WTC11 (cell line): ENCODE results near the gene TACR1. TPM values are rescaled to one million over a fixed set of nuclear protein-coding genes. Genes with fewer than 3 reads are reported as not detected.
"Not testable (repeated sequence)": the region's sequence is repeated elsewhere in the genome, so short reads cannot be mapped to it uniquely, and the experiment has no call there.

Experiments
- ATAC-seq: fragments of 200-7000 bp; cut with Tn5 transposase; 2 replicates; pipeline ENCODE4 v1.10.0; 2021; ENCODE audit warnings: mild to moderate bottlenecking, moderate library complexity
- CTCF ChIA-PET: fragments of 300-600 bp; sonication (Branson Sonifier 250); formaldehyde crosslinking; loops from one replicate; lab custom pipeline; 2021; ENCODE audit warnings: antibody characterized with exemption; lab: Charles Lee
- POLR2A ChIA-PET: fragments of 350-600 bp; sonication (Branson Sonifier 250); formaldehyde crosslinking; loops from one replicate; lab custom pipeline; 2021; ENCODE audit warnings: antibody characterized with exemption; lab: Charles Lee
- DNase-seq: peaks from one replicate; pipeline ENCODE4 v3.0.0; 2021; ENCODE audit warnings: low spot score
- H3K27ac Mint-ChIP-seq: 2 replicates; pipeline ENCODE4 v1.8.0; 2021; ENCODE audit warnings: mixed read lengths
- H3K27me3 Mint-ChIP-seq: 2 replicates; pipeline ENCODE4 v1.8.0; 2021; ENCODE audit warnings: low read depth, mild to moderate bottlenecking, moderate library complexity, mixed read lengths
- H3K36me3 Mint-ChIP-seq: 2 replicates; pipeline ENCODE4 v1.8.0; 2021; ENCODE audit warnings: mixed read lengths
- H3K4me1 Mint-ChIP-seq: 2 replicates; pipeline ENCODE4 v1.8.0; 2022; ENCODE audit warnings: mixed read lengths
- H3K4me3 Mint-ChIP-seq: 2 replicates; pipeline ENCODE4 v1.8.0; 2021; ENCODE audit warnings: mild to moderate bottlenecking, moderate library complexity, mixed read lengths
- H3K9me3 Mint-ChIP-seq: 2 replicates; pipeline ENCODE4 v1.8.0; 2021; ENCODE audit warnings: mixed read lengths
- ATF1 ChIP-seq: sonication (generic); formaldehyde crosslinking; IDR thresholded peaks from 2 replicates; pipeline ENCODE4 v1.8.1; 2023; ENCODE audit warnings: mild to moderate bottlenecking, moderate library complexity, missing genetic modification reagents
- ELF4 ChIP-seq: sonication (generic); formaldehyde crosslinking; IDR thresholded peaks from 2 replicates; pipeline ENCODE4 v1.8.1; 2022; ENCODE audit warnings: low read depth, mild to moderate bottlenecking, moderate library complexity, missing genetic modification reagents
- ESRRA ChIP-seq: sonication (generic); formaldehyde crosslinking; IDR thresholded peaks from 2 replicates; pipeline ENCODE4 v1.8.1; 2022; ENCODE audit warnings: mild to moderate bottlenecking, missing genetic modification reagents, borderline replicate concordance
- ETV6 ChIP-seq: sonication (generic); formaldehyde crosslinking; IDR thresholded peaks from 2 replicates; pipeline ENCODE4 v1.8.1; 2022; ENCODE audit warnings: mild to moderate bottlenecking, missing genetic modification reagents
- KAT7 ChIP-seq: sonication (generic); formaldehyde crosslinking; IDR thresholded peaks from 2 replicates; pipeline ENCODE4 v1.8.1; 2023; ENCODE audit warnings: missing genetic modification reagents, mild to moderate bottlenecking, borderline replicate concordance
- MXD4 ChIP-seq: fragments of 250-450 bp; sonication (Bioruptor Pico); IDR thresholded peaks from 2 replicates; pipeline ENCODE4 v1.8.0; 2021; ENCODE audit warnings: mild to moderate bottlenecking, moderate library complexity, borderline replicate concordance
- NFYB ChIP-seq: sonication (generic); formaldehyde crosslinking; conservative IDR thresholded peaks from 2 replicates; pipeline ENCODE4 v1.8.0; 2022; ENCODE audit warnings: low read depth, missing genetic modification reagents
- NR1H2 ChIP-seq: sonication (generic); formaldehyde crosslinking; IDR thresholded peaks from 2 replicates; pipeline ENCODE4 v1.9.0; 2021; ENCODE audit warnings: mild to moderate bottlenecking, moderate library complexity, missing genetic modification reagents
- NR3C1 ChIP-seq: sonication (generic); formaldehyde crosslinking; conservative IDR thresholded peaks from 2 replicates; pipeline ENCODE4 v1.8.1; 2023; ENCODE audit warnings: low read depth, mild to moderate bottlenecking, missing genetic modification reagents
- PRRX2 ChIP-seq: fragments of 250-450 bp; sonication (Bioruptor Pico); IDR thresholded peaks from 2 replicates; pipeline ENCODE4 v1.8.0; 2021; ENCODE audit warnings: mild to moderate bottlenecking
- RORB ChIP-seq: fragments of 250-450 bp; sonication (Bioruptor Pico); IDR thresholded peaks from 2 replicates; pipeline ENCODE4 v1.9.0; 2021; ENCODE audit warnings: mild to moderate bottlenecking
- SP1 ChIP-seq: sonication (generic); formaldehyde crosslinking; conservative IDR thresholded peaks from 2 replicates; pipeline ENCODE4 v1.8.1; 2022; ENCODE audit warnings: missing genetic modification reagents
- TP53 ChIP-seq: sonication (generic); formaldehyde crosslinking; IDR thresholded peaks from 2 replicates; pipeline ENCODE4 v1.8.1; 2023; ENCODE audit warnings: mild to moderate bottlenecking, missing genetic modification reagents
- ZNF138 ChIP-seq: sonication (generic); formaldehyde crosslinking; conservative IDR thresholded peaks from 2 replicates; pipeline ENCODE4 v1.8.1; 2022; ENCODE audit warnings: mild to moderate bottlenecking, moderate library complexity, missing genetic modification reagents
- ZNF317 ChIP-seq: sonication (generic); formaldehyde crosslinking; IDR thresholded peaks from 2 replicates; pipeline ENCODE4 v1.8.1; 2023; ENCODE audit warnings: low read depth, mild to moderate bottlenecking, moderate library complexity, missing genetic modification reagents, borderline replicate concordance
- total RNA-seq: library from RNA; stranded (reverse); gene quantifications from 3 replicates; pipeline ENCODE4 v1.2.3, GENCODE V29; 2021
- TF ChIP-seq, protein P1 (sequence below): sonication (generic); formaldehyde crosslinking; IDR thresholded peaks from 2 replicates; pipeline ENCODE4 v1.8.0; 2022; ENCODE audit warnings: mild to moderate bottlenecking, missing genetic modification reagents
- TF ChIP-seq, protein P2 (sequence below): fragments of 250-450 bp; sonication (Bioruptor Pico); conservative IDR thresholded peaks from 2 replicates; pipeline ENCODE4 v1.9.0; 2021; ENCODE audit warnings: mild to moderate bottlenecking
- TF ChIP-seq, protein P3 (sequence below): fragments of 250-450 bp; sonication (Bioruptor Pico); IDR thresholded peaks from 2 replicates; pipeline ENCODE4 v1.8.0; 2021; ENCODE audit warnings: mild to moderate bottlenecking
- TF ChIP-seq, protein P4 (sequence below): sonication (generic); formaldehyde crosslinking; IDR thresholded peaks from 2 replicates; pipeline ENCODE4 v1.8.0; 2023; ENCODE audit warnings: missing genetic modification reagents, mild to moderate bottlenecking, borderline replicate concordance
- TF ChIP-seq, protein P5 (sequence below): sonication (generic); formaldehyde crosslinking; IDR thresholded peaks from 2 replicates; pipeline ENCODE4 v1.8.1; 2023; ENCODE audit warnings: mild to moderate bottlenecking, missing genetic modification reagents, moderate library complexity
- TF ChIP-seq, protein P6 (sequence below): sonication (generic); formaldehyde crosslinking; IDR thresholded peaks from 2 replicates; pipeline ENCODE4 v1.8.1; 2022; ENCODE audit warnings: mild to moderate bottlenecking, moderate library complexity, missing genetic modification reagents

Gene TACR1
- total RNA-seq, 1 experiment from 2014 or later = 0.13 TPM

DNA sequence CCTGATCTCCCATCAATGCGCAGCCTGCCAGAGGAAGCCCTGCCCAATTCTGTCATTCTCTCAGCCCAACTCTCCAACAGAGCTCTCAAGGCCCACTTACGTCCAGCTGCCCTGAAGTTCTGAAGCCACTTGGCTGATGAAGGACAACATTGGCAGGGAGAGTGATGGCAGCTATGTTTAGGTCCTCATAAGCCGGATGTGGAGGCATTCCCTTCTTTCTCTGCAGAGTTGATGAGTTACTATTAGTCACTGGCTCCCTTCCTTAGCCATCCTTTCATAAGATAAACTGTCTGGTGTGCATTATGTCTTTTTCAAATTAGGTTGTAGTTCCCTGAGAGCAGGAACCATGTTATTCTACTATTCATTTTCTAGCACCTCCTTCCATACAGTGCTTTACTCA, 22.5 kb upstream of the TACR1 start (continued):
- TF ChIP-seq, protein P1, sequence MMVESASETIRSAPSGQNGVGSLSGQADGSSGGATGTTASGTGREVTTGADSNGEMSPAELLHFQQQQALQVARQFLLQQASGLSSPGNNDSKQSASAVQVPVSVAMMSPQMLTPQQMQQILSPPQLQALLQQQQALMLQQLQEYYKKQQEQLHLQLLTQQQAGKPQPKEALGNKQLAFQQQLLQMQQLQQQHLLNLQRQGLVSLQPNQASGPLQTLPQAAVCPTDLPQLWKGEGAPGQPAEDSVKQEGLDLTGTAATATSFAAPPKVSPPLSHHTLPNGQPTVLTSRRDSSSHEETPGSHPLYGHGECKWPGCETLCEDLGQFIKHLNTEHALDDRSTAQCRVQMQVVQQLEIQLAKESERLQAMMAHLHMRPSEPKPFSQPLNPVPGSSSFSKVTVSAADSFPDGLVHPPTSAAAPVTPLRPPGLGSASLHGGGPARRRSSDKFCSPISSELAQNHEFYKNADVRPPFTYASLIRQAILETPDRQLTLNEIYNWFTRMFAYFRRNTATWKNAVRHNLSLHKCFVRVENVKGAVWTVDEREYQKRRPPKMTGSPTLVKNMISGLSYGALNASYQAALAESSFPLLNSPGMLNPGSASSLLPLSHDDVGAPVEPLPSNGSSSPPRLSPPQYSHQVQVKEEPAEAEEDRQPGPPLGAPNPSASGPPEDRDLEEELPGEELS = no peak
- TF ChIP-seq, protein P2, sequence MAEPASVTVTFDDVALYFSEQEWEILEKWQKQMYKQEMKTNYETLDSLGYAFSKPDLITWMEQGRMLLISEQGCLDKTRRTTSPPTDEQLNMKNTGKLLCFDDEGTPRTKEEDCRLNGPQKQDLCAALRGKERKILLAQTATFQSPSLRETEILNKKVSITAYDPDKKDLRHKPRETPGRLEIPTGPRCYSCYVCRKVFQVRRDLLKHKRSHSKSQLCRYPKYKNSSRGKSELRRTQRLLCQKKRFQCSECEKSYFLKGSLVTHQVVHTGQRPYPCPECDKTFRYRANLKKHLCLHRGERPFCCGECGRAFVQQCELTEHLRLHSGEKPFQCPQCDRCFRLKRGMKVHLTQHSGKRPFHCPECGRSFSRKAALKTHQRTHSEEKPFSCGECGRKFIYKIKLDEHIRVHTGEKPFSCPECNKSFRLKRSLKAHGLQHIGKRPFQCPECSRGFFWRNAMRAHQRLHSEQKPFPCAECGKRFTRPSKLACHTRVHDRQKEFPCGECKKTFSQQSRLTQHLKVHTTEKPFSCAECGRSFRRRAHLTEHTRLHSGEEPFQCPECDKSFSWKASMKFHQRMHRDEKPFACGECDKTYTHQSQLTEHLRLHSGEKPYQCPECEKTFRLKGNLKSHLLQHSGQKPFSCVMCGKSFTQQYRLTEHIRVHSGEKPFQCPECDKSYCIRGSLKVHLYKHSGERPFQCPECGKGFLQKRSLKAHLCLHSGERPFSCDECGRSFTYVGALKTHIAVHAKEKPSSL = no peak
- no peak for TF ChIP-seq ELF4 (CRISPR knock-in tag)
- TF ChIP-seq, protein P3, sequence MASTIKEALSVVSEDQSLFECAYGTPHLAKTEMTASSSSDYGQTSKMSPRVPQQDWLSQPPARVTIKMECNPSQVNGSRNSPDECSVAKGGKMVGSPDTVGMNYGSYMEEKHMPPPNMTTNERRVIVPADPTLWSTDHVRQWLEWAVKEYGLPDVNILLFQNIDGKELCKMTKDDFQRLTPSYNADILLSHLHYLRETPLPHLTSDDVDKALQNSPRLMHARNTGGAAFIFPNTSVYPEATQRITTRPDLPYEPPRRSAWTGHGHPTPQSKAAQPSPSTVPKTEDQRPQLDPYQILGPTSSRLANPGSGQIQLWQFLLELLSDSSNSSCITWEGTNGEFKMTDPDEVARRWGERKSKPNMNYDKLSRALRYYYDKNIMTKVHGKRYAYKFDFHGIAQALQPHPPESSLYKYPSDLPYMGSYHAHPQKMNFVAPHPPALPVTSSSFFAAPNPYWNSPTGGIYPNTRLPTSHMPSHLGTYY (CRISPR knock-in tag) = no peak

DNA sequence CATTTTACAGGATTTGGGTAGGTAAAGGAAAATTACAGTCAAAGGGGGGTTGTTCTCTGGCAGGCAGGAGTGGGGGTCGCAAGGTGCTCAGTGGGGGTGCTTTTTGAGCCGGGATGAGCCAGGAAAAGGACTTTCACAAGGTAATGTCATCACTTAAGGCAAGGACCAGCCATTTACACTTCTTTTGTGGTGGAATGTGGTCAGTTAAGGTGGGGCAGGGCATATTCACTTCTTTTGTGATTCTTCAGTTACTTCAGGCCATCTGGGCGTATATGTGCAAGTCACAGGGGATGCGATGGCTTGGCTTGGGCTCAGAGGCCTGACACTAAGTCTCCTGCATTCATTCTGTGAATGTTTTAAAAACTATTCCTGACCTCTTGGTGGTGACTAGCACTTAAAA, 19.9 kb upstream of the TACR1 start:
- not testable (repeated sequence) for H3K27ac Mint-ChIP-seq

DNA sequence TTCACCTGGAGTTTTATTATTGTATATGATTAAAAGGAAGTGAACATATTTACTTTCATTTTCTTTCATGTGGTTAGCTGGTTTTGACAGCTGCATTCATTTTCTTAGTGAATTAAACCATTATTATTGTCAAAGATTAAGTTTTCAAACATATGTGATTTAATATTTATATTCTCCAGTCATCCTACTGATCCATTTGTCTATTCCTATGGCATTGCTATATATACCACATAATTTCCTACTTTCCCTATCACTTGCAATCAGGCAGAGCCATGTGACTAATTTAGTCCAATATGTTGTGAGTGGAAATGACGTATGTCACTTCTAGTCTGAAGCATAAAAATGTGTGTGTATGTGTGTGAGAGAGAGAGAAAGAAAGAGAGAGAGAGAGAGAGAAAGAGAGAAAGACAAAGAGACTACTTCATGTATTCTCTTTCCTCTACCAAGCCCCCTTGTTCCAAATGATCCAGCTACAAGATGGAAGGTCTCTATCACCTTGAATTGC, 12.0 kb upstream of the TACR1 start:
- Mint-ChIP-seq H3K36me3 (no peaks in the 10 kb centered on the region), H3K4me3 (no peak overlapping the region), H3K27ac (no peak overlapping the region), H3K9me3 (no peaks in the 10 kb centered on the region), H3K4me1 (peaks cover 33% of the 10 kb centered on the region), H3K27me3 (no peaks in the 10 kb centered on the region; the same call in 1 of the 2 replicates)
- no peak for ATAC-seq
- ChIA-PET CTCF (no interaction called here), POLR2A (no interaction called here)
- TF ChIP-seq KAT7 (CRISPR knock-in tag) = no peak
- TF ChIP-seq ZNF317 = no peak
- TF ChIP-seq ESRRA (CRISPR knock-in tag) = no peak
- TF ChIP-seq, protein P4, sequence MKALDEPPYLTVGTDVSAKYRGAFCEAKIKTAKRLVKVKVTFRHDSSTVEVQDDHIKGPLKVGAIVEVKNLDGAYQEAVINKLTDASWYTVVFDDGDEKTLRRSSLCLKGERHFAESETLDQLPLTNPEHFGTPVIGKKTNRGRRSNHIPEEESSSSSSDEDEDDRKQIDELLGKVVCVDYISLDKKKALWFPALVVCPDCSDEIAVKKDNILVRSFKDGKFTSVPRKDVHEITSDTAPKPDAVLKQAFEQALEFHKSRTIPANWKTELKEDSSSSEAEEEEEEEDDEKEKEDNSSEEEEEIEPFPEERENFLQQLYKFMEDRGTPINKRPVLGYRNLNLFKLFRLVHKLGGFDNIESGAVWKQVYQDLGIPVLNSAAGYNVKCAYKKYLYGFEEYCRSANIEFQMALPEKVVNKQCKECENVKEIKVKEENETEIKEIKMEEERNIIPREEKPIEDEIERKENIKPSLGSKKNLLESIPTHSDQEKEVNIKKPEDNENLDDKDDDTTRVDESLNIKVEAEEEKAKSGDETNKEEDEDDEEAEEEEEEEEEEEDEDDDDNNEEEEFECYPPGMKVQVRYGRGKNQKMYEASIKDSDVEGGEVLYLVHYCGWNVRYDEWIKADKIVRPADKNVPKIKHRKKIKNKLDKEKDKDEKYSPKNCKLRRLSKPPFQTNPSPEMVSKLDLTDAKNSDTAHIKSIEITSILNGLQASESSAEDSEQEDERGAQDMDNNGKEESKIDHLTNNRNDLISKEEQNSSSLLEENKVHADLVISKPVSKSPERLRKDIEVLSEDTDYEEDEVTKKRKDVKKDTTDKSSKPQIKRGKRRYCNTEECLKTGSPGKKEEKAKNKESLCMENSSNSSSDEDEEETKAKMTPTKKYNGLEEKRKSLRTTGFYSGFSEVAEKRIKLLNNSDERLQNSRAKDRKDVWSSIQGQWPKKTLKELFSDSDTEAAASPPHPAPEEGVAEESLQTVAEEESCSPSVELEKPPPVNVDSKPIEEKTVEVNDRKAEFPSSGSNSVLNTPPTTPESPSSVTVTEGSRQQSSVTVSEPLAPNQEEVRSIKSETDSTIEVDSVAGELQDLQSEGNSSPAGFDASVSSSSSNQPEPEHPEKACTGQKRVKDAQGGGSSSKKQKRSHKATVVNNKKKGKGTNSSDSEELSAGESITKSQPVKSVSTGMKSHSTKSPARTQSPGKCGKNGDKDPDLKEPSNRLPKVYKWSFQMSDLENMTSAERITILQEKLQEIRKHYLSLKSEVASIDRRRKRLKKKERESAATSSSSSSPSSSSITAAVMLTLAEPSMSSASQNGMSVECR (CRISPR knock-in tag) = no peak
- TF ChIP-seq MXD4 (CRISPR knock-in tag) = no peak
- no peak for TF ChIP-seq ZNF138 (CRISPR knock-in tag)
- TF ChIP-seq NR1H2 (CRISPR knock-in tag) = no peak
- TF ChIP-seq ATF1 (CRISPR knock-in tag) = no peak
- TF ChIP-seq, protein P5, sequence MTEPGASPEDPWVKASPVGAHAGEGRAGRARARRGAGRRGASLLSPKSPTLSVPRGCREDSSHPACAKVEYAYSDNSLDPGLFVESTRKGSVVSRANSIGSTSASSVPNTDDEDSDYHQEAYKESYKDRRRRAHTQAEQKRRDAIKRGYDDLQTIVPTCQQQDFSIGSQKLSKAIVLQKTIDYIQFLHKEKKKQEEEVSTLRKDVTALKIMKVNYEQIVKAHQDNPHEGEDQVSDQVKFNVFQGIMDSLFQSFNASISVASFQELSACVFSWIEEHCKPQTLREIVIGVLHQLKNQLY = no peak
- TF ChIP-seq TP53 (CRISPR knock-in tag) = no peak
- no peak for TF ChIP-seq NR3C1 (CRISPR knock-in tag)
- TF ChIP-seq SP1 (CRISPR knock-in tag) = no peak
- TF ChIP-seq, protein P6, sequence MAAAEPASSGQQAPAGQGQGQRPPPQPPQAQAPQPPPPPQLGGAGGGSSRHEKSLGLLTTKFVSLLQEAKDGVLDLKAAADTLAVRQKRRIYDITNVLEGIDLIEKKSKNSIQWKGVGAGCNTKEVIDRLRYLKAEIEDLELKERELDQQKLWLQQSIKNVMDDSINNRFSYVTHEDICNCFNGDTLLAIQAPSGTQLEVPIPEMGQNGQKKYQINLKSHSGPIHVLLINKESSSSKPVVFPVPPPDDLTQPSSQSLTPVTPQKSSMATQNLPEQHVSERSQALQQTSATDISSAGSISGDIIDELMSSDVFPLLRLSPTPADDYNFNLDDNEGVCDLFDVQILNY = no peak
- no peak for TF ChIP-seq PRRX2 (CRISPR knock-in tag)
- no peak for TF ChIP-seq ETV6 (CRISPR knock-in tag)
- TF ChIP-seq RORB = no peak
- TF ChIP-seq NFYB = no peak
- no peak for DNase-seq

More for the DNA sequence above, 19.9 kb upstream of the TACR1 start:
- ATAC-seq, H3K27me3 Mint-ChIP-seq, DNase-seq, H3K4me3 Mint-ChIP-seq, POLR2A ChIA-PET, CTCF ChIA-PET: not testable (repeated sequence)
- peaks cover 25% of the 10 kb centered on the region for H3K4me1 Mint-ChIP-seq
- H3K36me3 Mint-ChIP-seq = peaks cover 35% of the 10 kb centered on the region
- H3K9me3 Mint-ChIP-seq = peaks cover 34% of the 10 kb centered on the region
